ENCODE results near the gene ZFR2.

Gene ZFR2

DNA sequence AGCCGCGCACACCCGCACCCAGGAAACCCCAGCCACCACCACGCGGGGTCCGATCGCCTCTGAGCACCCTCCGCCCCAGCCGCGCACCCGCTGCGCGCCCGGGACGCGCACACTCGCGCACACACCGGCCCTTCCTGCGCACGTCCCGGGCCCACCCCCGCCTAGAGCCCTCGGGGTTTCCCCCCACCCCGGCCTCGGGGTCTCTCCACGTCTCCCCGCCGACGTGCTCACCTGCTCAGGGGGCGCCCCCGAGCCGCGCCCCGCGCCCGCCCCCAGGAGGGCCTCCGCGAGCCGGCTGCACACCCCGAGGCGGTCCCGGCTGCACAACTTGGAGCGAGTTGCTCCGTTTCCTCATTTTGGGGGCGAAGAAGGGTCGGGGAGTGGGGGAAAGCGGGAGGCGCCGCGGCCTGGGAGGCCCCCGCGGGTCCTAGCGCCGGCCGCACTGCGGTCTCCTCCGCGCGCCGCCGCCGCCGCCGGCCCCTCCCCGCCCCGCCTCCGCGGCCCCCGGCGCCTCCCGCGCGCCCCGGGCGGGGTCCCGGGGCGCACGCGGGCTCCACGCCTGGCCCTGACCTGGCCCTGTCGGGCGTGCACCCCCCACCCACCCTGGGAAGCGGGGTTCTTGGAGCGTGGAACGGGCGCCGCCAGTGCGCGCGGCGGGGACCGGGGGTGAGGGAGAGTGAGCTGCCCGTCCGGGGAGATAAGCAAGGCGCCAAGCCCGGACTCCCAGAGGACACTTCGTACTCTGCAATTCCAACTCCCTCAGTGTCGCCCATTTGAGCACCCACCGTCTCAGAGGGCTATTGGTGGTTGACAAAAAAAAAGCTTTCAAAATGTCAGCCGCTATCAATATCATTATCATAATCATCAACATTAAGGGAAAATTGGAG, 82.7 kb downstream of the ZFR2 start, which contains the start of gene MATK:
Gene MATK, minus strand, starts transcription at position 444 of the 887 bp plus-strand sequence. CDS start 1,246 bp downstream, outside the sequence.
- Histone ChIP-seq H3K27me3 (ENCODE audit: insufficient read depth, low read length, poor library complexity) (peaks cover 19% of the 10 kb centered on the region), H3K9me3 (ENCODE audit: insufficient read depth, low read length, severe bottlenecking) (peaks cover 17% of the 10 kb centered on the region), H3K36me3 (ENCODE audit: insufficient read depth, low read length) (no peaks in the 10 kb centered on the region), H3K27ac (ENCODE audit: low read length) (no peak within 1 kb of the TSS), H3K79me2 (ENCODE audit: insufficient read depth, low read length) (no peaks in the 10 kb centered on the region), H3K4me1 (ENCODE audit: insufficient read depth, low read length) (peaks cover 8% of the 10 kb centered on the region), H3K4me3 (ENCODE audit: low read depth in 1 of 2, low read length in 2 of 2) (peak within 1 kb of the TSS; percentile 21 to 61; a peak in 3 of 4 replicates), H2AFZ (ENCODE audit: low read depth, low read length) (peak within 1 kb of the TSS; percentile 58), H3K9ac (ENCODE audit: low read depth, low read length) (peak within 1 kb of the TSS; percentile 57), H3K4me2 (ENCODE audit: insufficient read depth, low read length) (peak within 1 kb of the TSS; percentile 66), H4K20me1 (ENCODE audit: insufficient read depth, low read length) (0 out of 2 replicates have a peak, but pooled peaks cover 5% of the 10 kb centered on the region)
- ATAC-seq (ENCODE audit: insufficient read depth, low read depth) = peak; percentile 67
- TF ChIP-seq CTCF (IDR thresholded peaks at IDR 0.05; ENCODE audit: borderline replicate concordance, extremely low read depth, low read length, poor library complexity, severe bottlenecking) (no peak), EZH2 (IDR thresholded peaks at IDR 0.05; ENCODE audit: borderline replicate concordance, low read depth, low read length, severe bottlenecking) (no peak)
- peak; percentile 51 for DNase-seq

DNA sequence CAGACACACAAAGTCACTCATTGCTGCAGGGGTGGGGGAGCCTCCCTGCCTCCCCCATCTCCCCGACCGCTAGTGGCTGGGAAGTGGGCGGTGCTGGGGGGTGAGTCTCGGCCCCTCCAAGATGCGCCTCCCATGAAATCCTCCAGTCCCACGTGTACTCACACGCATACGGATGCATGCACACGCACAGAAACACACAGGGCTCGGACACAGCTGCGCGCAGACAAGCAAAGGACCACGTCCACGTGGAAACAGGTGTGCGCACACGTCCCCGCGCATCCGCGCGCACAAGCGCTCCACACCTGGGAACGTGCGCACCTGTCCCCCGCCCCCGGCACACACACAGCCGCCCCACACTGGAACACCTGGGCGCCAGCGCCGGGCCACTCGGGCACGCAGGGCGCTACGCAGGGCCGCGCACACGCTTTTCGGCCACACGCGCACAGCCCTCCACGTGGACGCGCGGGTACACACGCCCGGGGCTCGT, 83.3 kb downstream of the ZFR2 start:
- no peak overlapping the region for H3K27ac ChIP-seq (ENCODE audit: low read length)

DNA sequence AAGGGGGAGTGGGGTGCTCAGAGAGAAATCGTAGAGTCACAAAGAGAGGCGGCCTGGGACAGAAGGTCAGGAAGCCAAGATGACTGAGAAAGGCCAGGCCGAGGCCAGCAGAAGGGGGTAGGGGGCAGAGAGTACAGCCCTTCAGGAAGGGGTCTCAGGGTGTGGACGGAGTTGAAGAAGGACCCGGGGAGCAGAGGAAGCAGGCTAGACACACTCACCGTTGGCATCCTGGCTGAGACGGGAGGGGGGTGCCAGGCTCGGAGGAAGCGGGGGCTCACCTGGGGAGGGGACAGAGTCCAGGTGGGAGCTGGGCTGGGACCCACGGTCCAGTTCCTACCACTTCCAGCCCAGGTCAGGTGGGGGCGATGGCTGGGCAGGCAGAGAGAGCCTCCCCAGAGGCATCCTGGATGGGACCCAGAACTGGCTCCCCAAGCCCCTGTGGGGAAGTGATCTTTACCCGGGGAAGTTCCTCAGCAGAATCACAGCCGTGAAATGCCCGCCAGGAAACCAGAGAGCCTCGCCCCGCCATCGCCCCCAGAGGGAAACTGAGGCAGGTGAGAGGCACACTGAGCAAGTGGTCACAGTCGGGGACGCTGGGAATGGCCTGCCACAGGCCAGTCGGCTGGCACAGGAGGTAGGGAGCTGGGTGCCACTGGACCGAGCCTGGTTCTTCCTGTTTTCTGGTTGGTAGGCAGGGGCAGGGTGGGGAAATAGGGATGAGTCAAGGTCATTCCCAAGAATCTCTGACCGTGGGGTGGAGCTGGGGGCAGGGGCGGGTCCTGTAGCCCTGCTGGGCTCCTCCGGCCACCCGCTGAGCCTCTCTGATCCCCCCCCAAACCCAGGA, 84.0 kb downstream of the ZFR2 start:
- DNase-seq (no peak), ATAC-seq (ENCODE audit: insufficient read depth, low read depth) (no peak)
- Histone ChIP-seq H3K27ac (ENCODE audit: low read length) (no peak overlapping the region), H3K36me3 (ENCODE audit: insufficient read depth, low read length) (no peaks in the 10 kb centered on the region), H3K27me3 (ENCODE audit: insufficient read depth, low read length, poor library complexity) (peaks cover 19% of the 10 kb centered on the region), H3K9me3 (ENCODE audit: insufficient read depth, low read length, severe bottlenecking) (peaks cover 19% of the 10 kb centered on the region), H3K79me2 (ENCODE audit: insufficient read depth, low read length) (no peaks in the 10 kb centered on the region), H4K20me1 (ENCODE audit: insufficient read depth, low read length) (0 out of 2 replicates have a peak, but pooled peaks cover 5% of the 10 kb centered on the region), H3K4me3 (ENCODE audit: low read depth in 1 of 2, low read length in 2 of 2) (peak overlapping the region in 1 of 2 experiments; percentile 61; a peak in 3 of 4 replicates), H3K4me1 (ENCODE audit: insufficient read depth, low read length) (peaks cover 8% of the 10 kb centered on the region), H3K9ac (ENCODE audit: low read depth, low read length) (peak overlapping the region; percentile 57), H2AFZ (ENCODE audit: low read depth, low read length) (no peak overlapping the region), H3K4me2 (ENCODE audit: insufficient read depth, low read length) (peak overlapping the region; percentile 66)
- no peak for TF ChIP-seq CTCF (IDR thresholded peaks at IDR 0.05; ENCODE audit: borderline replicate concordance, extremely low read depth, low read length, poor library complexity, severe bottlenecking)
- TF ChIP-seq EZH2 (IDR thresholded peaks at IDR 0.05; ENCODE audit: borderline replicate concordance, low read depth, low read length, severe bottlenecking) = no peak

More for the DNA sequence above, 83.3 kb downstream of the ZFR2 start:
- 0 out of 2 replicates have a peak, but pooled peaks cover 5% of the 10 kb centered on the region for H4K20me1 ChIP-seq (ENCODE audit: insufficient read depth, low read length)
- peaks cover 8% of the 10 kb centered on the region for H3K4me1 ChIP-seq (ENCODE audit: insufficient read depth, low read length)
- no peaks in the 10 kb centered on the region for H3K79me2 ChIP-seq (ENCODE audit: insufficient read depth, low read length)
- no peaks in the 10 kb centered on the region for H3K36me3 ChIP-seq (ENCODE audit: insufficient read depth, low read length)
- ATAC-seq (ENCODE audit: insufficient read depth, low read depth) = peak; percentile 52
- peaks cover 19% of the 10 kb centered on the region for H3K9me3 ChIP-seq (ENCODE audit: insufficient read depth, low read length, severe bottlenecking)
- peak overlapping the region; percentile 57 for H3K9ac ChIP-seq (ENCODE audit: low read depth, low read length)
- DNase-seq = peak; percentile 50
- peak overlapping the region; percentile 66 for H3K4me2 ChIP-seq (ENCODE audit: insufficient read depth, low read length)
- peak overlapping the region; percentile 21 to 61; a peak in 3 of 4 replicates for H3K4me3 ChIP-seq (ENCODE audit: low read depth in 1 of 2, low read length in 2 of 2)
- peak overlapping the region; percentile 41 for H2AFZ ChIP-seq (ENCODE audit: low read depth, low read length)
- H3K27me3 ChIP-seq (ENCODE audit: insufficient read depth, low read length, poor library complexity) = peaks cover 19% of the 10 kb centered on the region
- TF ChIP-seq CTCF (IDR thresholded peaks at IDR 0.05; ENCODE audit: borderline replicate concordance, extremely low read depth, low read length, poor library complexity, severe bottlenecking) (no peak), EZH2 (IDR thresholded peaks at IDR 0.05; ENCODE audit: borderline replicate concordance, low read depth, low read length, severe bottlenecking) (peak; percentile 89)

Data from DND-41 (cell line).